Measurements from ENCODE around the gene TAGLN2.
"Not testable (repeated sequence)": the region's sequence is repeated elsewhere in the genome, so short reads cannot be mapped to it uniquely, and the experiment has no call there.

TAGLN2 gene

DNA sequence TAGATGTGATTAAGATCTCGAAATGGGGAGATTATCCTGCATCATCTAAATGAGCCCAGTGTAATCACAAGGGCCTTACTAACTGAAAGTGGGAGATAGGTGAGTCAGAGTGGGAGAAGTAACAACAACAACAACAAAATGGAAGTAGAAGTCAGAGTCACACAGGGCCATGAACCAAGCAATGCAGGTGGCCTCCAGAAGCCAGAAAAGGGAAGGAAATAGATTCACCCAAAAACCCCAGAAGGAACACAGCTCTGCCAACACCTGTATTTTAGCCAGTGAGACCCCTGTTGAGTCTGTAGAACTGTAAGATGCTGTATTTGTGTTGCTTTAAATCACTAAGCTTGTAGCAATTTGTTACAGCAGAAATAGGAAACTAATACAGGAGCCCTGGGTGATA, 4.1 kb downstream of the TAGLN2 start:
- DNase-seq = peak; percentile 54

DNA sequence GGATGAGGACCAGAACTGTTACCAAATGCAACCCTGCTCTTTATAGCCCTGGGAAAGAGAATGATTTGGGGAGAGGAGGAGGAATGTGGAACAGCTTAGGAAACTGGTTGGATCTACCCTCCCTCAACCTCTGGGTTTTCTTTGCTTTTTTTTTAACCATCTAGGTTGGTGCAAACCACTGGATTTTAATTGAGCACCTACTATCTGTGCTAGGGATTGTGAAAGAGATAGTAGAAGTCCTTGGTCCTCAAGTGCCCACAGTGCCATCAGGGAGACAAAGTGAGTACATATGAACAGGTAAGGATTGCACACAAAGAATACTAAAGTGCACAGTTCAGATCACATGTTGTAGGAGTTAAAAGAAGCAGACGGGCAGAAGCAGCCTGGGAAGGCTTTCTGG, 4.7 kb downstream of the TAGLN2 start:
- DNase-seq = no peak

DNA sequence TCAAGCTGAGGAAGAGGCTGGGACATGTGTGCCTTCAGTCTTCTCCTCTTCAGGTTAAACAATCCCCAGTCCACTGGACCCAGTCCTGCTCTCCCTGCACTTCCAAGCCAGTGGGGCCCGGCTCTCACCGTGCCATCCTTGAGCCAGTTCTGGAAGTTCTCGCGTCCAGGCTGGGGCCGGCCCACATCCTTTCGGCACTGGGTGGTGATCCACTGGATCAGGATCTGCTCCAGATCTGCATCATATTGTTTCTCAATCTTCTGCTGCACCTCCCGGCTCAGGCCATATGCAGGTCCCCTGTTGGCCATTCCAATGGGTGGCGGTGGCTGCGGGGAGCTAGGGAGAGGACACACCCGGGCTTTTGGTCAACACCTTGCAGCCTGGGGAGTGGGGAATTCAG, 5.1 kb downstream of the TAGLN2 start:
- no peak for DNase-seq

DNA sequence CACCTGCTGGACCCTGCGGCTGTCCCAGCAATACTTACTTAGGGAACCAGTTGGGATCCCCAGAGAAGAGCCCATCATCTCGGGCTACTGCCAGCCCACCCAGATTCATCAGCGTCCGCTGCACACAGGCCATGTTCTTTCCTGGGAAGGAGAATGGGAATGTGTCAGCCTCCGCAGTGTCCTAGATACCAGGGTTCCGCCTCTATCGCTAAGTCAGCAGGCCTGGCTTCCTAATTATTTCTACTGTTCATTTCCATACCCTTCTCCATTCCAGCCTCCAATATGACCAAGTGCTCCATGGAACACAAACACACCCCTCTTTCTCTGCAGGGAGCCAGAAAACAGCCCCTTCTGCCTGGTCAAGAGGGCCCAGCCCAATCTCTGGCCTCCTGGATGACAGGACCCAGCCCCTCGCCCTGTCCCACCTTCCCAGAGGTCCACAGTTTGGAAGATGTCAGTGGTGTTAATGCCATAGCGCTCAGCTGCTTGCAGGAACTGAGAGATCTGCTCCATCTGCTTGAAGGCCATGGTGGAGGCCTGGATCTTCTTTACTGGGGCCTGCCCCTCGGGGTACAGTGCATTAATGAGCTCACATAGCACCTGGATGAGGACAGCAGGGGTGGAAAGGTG, 6.0 kb downstream of the TAGLN2 start:
- DNase-seq = no peak

DNA sequence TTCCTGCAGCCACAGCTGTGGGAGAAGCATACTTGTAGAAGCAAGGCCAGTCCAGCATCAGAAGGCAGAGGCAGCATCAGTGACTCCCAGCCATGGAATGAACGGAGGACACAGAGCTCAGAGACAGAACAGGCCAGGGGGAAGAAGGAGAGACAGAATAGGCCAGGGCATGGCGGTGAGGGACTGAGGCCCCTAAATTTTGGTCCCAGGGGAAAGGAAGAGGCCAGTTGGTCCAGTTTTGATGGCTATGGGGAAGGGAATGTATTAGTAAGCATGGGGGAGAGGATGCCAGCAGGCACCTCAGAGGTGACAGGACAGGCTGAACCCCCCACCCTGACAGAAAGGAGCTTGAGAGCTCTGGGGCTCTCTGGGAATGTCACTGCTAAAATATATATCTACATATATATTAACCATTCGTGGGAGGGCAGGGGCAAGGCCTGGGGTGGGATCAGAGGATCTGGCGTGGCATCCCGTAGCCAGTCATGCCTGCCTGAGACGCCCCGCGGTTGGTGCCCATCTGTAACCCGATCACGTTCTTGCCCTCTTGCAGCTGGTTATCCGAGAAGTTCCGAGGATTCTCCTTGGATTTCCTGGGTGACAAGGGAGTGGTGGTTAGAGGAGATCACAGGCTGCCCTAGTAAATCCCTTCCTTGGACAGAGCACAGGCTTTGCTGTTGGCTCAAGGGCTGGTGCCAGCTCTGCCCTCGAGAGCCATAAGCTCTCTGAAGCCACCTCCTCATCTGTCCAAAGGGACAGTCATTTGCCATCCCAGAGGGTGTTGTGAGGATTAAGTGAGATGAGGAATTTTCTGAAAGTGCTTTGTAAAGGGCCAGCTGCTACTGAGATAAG, 6.7 kb downstream of the TAGLN2 start:
- no peak for DNase-seq

DNA sequence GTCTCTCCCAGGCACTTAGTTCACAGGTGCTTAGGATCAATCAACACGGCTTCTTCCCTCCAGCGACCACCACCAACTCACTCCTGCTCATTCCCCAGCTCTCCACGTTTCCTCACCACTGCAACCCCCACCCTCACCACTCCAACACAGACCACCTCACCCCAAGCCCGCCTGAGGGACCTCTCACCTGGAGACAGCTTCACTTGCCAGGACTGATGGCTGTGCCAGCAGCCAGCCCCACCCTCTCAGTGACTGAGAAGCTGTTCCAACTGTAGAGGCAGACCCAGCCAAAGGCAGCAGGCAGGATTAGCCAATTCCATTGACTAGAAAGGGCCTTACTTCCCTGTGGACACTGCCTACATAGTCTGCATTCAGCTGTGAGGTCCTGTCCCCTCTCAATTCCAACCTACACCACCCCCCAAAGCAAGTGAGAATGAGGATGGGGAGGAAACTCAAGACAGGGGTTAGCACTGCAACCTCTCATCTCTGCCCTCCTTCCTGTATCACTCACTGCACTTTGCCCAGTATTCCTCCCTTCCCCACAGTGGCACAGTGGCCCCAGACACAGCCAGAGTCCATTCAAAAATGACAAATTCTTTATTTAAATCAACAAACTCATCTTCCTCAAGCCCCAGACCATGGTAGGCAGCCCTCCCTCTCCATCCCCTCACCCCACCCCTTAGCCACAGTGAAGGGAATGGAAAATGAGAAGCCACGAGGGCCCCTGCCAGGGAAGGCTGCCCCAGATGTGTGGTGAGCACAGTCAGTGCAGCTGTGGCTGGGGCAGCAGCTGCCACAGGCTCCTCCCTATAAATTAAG, 7.6 kb downstream of the TAGLN2 start:
- DNase-seq = no peak

DNA sequence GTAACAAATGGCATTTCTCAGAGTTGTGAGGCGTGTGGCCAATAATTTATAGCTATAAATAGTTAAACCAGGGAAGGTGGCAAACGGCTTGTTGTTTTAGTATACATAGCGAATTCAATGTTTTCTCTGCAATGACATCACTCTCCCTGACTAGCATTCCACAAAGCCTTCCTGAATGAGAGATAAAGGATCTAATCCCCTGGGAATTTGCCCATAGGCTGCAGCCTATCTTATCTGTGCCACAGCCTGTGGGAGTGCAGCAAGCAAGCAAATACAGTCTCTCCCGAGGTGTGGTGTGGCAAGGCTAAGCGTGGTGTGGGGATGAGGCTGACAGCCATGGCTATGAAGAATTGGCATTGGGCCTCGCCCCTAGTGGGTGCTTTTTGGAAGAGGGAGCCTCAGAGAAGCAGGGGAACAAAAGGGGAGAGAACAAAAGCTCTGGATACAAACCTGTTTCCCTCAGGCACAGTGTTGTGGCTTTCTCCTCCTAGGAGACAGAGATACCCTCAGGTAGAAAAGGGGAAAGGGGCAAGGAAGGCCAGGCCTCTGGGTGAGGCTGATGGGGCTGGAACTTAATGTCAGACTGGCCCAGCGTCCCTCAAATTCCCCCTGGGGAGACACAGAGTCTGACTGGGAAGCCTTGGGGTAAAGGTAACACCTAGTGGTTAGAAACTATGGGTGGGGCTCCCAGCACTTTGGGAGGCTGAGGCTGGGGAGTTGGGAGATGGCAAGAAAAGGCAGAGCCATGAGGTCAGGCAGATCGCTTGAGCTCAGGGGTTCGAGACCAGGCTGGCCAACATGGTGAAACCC, 8.9 kb downstream of the TAGLN2 start:
- DNase-seq = no peak

DNA sequence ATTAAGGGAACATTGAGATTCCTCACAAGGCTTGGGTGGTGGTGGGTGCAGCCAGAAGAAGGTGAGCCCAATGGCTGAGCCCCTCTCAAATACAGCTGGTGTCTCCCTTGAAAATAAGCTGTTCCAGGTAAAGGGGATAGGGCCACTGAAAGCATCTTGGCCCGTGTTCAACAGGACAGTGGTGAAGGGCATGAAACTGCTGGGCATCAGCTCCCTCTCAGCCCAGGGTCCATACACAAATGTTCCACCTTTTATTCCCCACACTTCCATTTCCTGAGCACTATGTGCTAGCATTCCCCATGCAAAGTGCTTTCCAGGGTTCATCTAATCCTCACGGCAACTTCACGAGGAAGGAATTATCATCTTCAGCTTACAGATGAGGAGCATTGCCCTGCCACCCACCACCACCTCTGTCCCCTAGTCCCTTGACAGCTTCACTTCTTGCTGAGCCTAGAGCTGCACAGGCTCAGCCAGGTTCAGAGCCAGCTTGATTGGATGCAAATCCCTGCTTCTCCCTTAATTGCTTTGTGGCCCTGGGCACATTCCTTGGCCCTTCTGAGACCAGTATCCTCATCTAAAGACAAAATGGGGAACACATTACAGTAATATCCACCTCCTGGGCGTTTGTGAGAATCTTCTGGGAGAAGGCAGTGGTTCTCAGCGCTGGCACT, 9.6 kb downstream of the TAGLN2 start:
- DNase-seq = no peak

DNA sequence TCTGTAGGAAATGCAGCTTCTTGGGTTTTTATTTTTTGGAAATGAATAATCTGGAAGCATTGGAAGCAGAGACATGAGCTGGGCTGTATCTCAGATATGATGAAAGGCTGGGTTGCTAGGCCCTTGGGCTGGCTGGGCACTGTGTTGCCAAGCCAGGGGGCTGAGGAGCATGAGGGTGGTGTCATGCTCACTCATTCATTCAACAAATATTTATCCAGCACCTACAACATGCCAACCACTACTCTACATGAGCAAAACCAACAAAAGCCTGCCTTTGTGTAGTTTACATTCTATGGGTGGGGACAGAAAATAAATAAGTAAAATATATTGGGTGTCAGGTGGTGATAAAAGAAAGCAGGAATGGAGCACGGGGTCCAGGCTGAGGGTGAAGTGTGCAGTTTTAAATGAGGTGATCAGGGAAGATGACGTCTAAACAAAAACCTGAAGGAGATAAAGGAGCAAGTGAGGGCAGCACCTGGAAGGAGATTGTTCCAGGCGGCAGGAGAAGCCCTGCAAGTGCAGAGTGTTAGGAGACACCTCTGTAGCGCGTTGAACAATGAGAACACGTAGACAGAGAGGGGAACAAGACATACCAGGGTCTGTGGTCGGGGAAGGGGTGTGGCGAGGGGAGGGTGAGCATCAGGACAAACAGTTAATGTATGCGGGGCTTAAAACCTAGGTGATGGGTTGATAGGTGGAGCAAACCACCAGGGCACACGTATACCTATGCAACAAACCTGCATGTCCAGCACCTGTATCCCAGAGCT, 10.9 kb downstream of the TAGLN2 start:
- no peak for DNase-seq

DNA sequence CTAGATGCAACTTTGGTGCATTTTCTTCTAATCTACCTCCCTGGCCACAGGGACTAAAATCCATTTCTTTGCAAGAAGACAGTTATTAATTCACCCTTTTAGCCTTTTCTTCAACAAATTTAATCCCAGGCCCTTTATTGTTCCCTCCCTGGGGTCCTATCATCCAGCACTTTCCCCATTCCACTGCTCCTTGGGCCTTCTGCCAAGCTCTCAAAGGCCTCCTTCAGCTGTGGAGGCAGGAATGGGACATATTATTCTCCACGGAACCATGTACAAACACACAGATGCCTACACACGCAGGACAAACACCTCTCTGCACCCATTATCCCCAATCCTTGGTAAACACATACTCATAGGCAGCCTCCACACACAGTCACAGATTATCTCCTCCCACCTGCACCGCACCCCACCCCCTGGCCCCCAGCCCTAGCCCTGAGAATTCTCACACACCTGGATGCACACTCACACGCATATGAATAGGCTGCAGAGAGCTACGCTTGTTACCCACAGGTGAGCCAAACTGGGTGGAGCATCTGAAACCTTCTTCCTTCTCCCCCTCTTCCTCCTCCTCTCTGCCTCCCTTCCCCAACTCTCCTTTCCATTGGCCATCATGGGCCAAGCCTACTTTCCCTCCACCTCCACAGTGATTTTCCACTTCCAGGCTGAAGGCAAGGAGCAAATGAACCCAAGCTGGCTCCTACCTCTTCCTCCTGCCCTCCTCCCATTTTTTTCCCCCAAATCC, 11.7 kb downstream of the TAGLN2 start:
- no peak for DNase-seq

DNA sequence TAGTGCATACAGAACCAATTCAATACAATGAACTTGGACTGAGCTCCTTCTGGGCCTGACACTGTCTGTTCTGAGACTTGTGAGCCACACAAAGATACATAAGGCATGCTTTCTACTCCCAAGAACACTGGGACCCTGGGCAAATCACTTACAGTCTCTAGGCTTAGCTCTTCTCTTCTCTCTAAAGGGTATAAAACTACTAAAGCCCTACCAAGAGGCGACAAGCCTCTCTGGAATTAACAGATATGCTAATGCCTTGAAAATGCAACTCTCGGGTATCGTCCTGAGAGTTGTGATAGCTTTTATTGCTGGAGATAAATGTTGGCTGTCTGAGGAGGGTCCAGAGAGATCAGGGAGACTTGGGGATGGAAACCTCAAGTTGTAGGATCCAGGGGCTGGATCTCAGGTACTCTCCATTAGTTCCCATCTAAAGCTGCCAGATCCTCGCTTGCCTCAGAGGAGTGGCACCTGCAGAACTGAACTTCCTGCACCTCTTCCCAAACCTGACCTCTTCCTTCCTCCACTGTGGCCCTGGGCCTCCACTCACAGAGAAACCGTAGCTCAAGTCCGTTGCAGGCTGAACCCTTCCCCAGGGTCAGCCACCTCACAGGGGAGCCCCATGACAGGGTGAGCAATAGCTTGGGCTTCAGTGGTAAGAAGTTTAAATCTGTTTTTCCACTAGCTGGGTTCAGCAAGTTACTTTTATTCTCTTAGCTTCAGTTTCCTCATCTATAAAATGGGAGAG, 13.8 kb downstream of the TAGLN2 start:
- DNase-seq = no peak

DNA sequence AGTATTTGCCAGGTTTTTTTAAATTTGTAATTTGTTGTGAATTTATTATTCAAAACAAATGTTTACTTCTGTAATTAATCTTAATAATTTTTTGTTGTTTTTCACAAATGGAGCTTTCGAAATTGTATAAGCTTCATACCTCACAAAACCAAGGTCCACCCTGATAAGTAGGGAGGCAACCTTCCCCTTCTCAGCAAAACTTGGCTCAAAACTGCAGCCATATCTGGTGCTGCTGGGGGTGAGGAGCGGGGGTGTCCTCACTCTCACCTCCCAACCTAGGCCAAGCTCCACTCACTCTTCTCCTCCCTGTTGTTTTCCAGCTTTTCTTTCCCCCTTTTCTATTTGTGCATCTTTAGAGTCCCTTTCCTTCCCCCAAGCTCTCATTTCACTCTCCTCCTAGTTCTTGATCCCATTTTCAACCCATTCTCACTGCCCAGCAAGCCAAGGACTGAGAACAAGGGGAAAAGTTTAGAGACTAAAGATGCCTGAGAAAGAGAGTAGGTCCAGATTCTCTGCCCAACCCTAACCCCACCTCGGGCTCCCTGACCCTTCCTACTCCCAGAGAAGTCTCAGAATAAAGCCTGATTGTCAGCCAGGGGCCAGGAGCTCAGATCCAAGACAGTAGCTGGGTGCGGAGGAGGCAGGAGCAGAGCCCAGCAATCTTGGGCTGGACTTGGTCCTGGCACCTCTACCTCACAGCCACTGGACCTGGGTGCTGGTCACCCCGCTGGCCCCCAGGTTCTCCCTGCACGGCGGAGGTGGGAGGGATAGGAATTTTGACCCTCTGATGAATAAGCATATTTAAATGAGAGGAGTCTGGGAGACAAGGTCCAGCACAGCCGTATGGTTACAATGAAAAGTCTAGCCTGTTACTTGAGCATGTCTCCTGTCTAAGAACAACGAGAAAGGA, 17.0 kb downstream of the TAGLN2 start:
- DNase-seq = no peak

DNA sequence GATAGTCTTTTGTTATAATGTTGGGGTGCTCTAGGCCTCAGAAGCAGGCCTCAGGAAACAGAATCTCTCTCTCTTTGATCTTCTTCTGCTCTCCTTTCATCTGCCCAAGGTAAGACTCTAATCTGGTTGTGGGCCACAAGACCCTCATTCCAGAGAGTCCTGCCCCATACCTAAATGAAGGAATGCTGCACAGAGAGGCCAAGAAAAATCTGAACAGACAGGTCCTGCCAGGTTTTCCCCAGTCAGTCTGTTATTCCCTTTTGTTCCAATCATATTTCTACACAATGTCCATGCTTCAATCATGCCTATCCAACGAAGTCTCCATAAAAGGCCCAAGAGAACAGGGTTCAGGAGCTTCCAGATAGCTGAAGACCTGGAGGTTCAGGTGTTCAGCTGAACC, 18.3 kb downstream of the TAGLN2 start:
- no peak for DNase-seq

DNA sequence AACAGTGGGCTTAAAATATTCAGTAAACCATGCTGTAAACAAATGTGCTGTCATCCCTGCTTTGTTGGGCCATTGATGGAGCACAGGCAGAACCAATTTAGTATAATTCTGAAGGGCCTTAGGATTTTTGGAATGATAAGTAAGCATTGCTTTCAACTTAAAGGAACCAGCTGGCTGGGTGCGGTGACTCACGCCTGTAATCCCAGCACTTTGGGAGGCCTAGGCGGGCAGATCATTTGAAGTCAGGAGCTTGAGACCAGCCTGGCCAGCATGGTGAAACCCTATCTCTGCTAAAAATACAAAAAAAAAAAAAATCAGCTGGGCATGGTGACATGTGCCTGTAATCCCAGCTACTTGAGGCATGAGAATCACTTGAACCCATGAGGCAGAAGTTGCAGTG, 21.3 kb downstream of the TAGLN2 start:
- DNase-seq = not testable (repeated sequence)

DNA sequence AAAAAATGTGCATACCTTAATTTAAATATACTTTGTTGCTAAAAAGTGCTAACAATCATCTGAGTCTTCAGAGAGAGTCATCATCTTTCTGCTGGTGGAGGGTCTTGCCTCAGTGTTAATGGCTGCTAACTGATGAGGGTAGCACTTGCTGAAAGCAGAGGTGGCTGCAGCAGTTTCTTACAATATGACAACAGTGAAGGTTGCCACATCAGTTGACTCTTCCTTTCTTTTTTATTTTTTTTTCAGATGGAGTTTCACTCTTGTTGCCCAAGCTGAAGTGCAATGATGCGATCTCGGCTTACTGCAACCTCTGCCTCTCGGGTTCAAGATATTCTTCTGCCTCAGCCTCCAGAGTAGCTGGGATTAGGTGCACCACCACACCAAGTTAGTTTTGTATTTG, 22.8 kb downstream of the TAGLN2 start:
- DNase-seq = no peak

DNA sequence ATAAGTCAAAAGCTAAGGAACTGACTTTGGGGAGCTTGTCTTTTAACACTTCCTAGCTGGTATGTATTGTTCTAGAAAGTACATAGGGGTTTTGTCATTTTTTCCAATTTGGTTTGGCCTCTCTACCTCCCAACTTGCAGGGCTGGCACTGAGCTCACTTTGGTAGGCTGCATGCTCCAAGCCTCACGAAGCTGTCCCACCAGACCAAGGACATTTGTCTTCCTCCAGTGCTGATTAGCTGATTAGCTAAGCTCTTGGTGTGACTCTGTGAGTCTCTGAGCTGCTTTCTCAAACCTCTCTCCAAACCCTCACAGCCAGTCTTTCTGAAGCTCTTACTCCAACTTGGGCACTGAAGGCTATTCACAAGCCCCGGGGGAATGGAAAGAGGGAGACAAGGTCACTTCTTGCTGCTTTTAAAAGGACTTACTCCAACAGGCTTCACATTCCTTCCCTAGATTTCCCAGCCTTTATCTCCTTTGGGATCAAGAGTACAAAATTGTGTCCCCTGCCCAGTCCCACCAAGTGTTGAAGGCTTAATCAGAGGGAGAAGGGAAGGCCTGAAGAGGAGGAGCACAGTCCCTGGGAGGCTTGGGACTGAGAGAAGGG, 24.4 kb downstream of the TAGLN2 start:
- no peak for DNase-seq

DNA sequence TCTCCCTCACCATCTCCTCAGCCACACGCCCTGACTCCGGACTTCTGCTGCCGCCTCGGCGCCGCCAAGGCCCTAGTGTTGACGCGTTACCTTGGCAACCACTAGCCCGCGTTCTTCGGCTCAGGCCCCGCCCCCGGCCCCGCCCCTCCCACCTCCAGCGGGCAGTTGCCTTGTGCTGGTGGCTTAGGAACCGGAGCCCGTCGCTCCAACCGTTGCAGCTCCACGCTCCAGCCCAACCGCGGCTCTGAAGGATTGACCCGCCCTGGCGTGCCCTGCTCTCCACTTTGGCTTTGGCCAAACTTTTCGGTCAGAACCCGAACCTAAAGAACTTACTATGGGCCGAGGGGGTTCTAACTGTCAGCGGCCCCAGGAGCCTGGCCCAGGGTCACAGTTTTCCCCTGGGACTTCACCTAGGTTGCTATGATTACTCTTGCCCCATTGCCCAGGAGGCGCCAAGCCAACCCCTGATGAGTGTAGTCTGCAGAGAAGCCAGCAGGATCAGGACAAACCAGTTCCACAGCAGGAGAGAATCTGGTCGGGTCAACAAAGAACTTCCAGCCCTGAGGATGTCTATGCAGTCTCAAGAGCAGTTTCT, 25.1 kb downstream of the TAGLN2 start, which contains the start of gene CFAP45:
Gene CFAP45 (minus strand): TSS at position 80 of the 595 bp plus-strand sequence. CDS start 67 bp downstream, at position 13.
- no peak for DNase-seq

DNA sequence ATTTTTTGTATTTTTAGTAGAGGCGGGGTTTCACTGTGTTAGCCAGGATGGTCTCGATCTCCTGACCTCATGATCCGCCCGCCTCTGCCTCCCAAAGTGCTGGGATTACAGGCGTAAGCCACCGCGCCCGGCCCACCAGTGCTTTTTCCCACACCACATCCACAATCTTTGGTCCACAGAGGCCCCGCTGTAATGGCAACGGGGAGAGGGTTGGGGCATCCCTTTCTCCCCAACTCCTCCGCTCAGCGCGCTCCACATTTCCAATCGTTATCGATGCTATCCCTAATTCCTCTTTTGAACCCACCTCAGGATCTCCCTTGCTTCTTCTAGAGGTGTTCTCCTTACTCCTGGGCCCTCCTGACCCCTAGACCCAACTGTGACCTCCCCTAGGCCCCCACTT, 25.7 kb downstream of the TAGLN2 start:
- DNase-seq = not testable (repeated sequence)
